ENCODE measurements around the gene LILRA6. TPM values are rescaled to one million over a fixed set of nuclear protein-coding genes. Genes with fewer than 3 reads are reported as not detected.
A peak's percentile ranks its signal among the peaks of the same experiment; 100 is the strongest.
"Not testable (repeated sequence)": the region's sequence is repeated elsewhere in the genome, so short reads cannot be mapped to it uniquely, and the experiment has no call there.

LILRA6 gene
- total RNA-seq, 1 donor from 2014 or later, result not detected

- H3K4me1 Mint-ChIP-seq (ENCODE audit: low read depth); H3K36me3 Mint-ChIP-seq (ENCODE audit: low read depth); H3K27ac Mint-ChIP-seq (ENCODE audit: unreplicated experiment); H3K9me3 Mint-ChIP-seq (ENCODE audit: low read depth); H3K4me3 Mint-ChIP-seq (ENCODE audit: unreplicated experiment): not testable (repeated sequence)
- peaks cover 12% of the 10 kb centered on the region for H3K27me3 Mint-ChIP-seq (ENCODE audit: low read depth)
- DNase-seq (ENCODE audit: low spot score), result peak; percentile 77
These were observed 20.6 kb downstream of the LILRA6 start for GRCh38 chr19:54221947-54222346.

GRCh38 chr19:54219702-54220101, 22.9 kb downstream of the LILRA6 start:
- not testable (repeated sequence) for H3K9me3 Mint-ChIP-seq (ENCODE audit: low read depth); H3K27ac Mint-ChIP-seq (ENCODE audit: unreplicated experiment); H3K4me3 Mint-ChIP-seq (ENCODE audit: unreplicated experiment); H3K4me1 Mint-ChIP-seq (ENCODE audit: low read depth); H3K36me3 Mint-ChIP-seq (ENCODE audit: low read depth); DNase-seq (ENCODE audit: low spot score)
- peaks cover 10% of the 10 kb centered on the region for H3K27me3 Mint-ChIP-seq (ENCODE audit: low read depth)

GRCh38 chr19:54218960-54219661, 23.5 kb downstream of the LILRA6 start:
- peaks cover 8% of the 10 kb centered on the region for H3K36me3 Mint-ChIP-seq (ENCODE audit: low read depth)
- H3K27ac Mint-ChIP-seq (ENCODE audit: unreplicated experiment), result no peak overlapping the region
- TF ChIP-seq CTCF (IDR thresholded peaks at IDR 0.05), result no peak
- H3K4me3 Mint-ChIP-seq (ENCODE audit: unreplicated experiment), result no peak overlapping the region
- peaks cover 2% of the 10 kb centered on the region for H3K4me1 Mint-ChIP-seq (ENCODE audit: low read depth)
- no peak for DNase-seq (ENCODE audit: low spot score)
- H3K9me3 Mint-ChIP-seq (ENCODE audit: low read depth), result no peaks in the 10 kb centered on the region
- peaks cover 10% of the 10 kb centered on the region for H3K27me3 Mint-ChIP-seq (ENCODE audit: low read depth)

- Mint-ChIP-seq H3K36me3 (ENCODE audit: low read depth) (peaks cover 9% of the 10 kb centered on the region), H3K4me3 (ENCODE audit: unreplicated experiment) (no peak overlapping the region), H3K27me3 (ENCODE audit: low read depth) (peaks cover 3% of the 10 kb centered on the region), H3K27ac (ENCODE audit: unreplicated experiment) (no peak overlapping the region), H3K9me3 (ENCODE audit: low read depth) (no peaks in the 10 kb centered on the region), H3K4me1 (ENCODE audit: low read depth) (peaks cover 2% of the 10 kb centered on the region)
- no peak for TF ChIP-seq CTCF (IDR thresholded peaks at IDR 0.05)
- no peak for DNase-seq (ENCODE audit: low spot score)
These were observed 24.3 kb downstream of the LILRA6 start for GRCh38 chr19:54218259-54218658.

- not testable (repeated sequence) for H3K27ac Mint-ChIP-seq (ENCODE audit: unreplicated experiment); H3K9me3 Mint-ChIP-seq (ENCODE audit: low read depth); DNase-seq (ENCODE audit: low spot score); H3K4me1 Mint-ChIP-seq (ENCODE audit: low read depth); H3K27me3 Mint-ChIP-seq (ENCODE audit: low read depth); H3K4me3 Mint-ChIP-seq (ENCODE audit: unreplicated experiment)
- H3K36me3 Mint-ChIP-seq (ENCODE audit: low read depth), result peaks cover 11% of the 10 kb centered on the region
These were observed 24.9 kb downstream of the LILRA6 start for GRCh38 chr19:54217517-54218247.

- Mint-ChIP-seq H3K4me3 (ENCODE audit: unreplicated experiment) (no peak overlapping the region), H3K27ac (ENCODE audit: unreplicated experiment) (no peak overlapping the region), H3K27me3 (ENCODE audit: low read depth) (peaks cover 2% of the 10 kb centered on the region), H3K36me3 (ENCODE audit: low read depth) (peaks cover 11% of the 10 kb centered on the region), H3K4me1 (ENCODE audit: low read depth) (peaks cover 2% of the 10 kb centered on the region), H3K9me3 (ENCODE audit: low read depth) (no peaks in the 10 kb centered on the region)
- TF ChIP-seq CTCF (IDR thresholded peaks at IDR 0.05), result no peak
- no peak for DNase-seq (ENCODE audit: low spot score)
These were observed 25.7 kb downstream of the LILRA6 start for GRCh38 chr19:54216869-54217268.

- Mint-ChIP-seq H3K36me3 (ENCODE audit: low read depth) (peaks cover 15% of the 10 kb centered on the region), H3K4me1 (ENCODE audit: low read depth) (peaks cover 15% of the 10 kb centered on the region)
- H3K4me3 Mint-ChIP-seq (ENCODE audit: unreplicated experiment); DNase-seq (ENCODE audit: low spot score); H3K9me3 Mint-ChIP-seq (ENCODE audit: low read depth); H3K27ac Mint-ChIP-seq (ENCODE audit: unreplicated experiment); H3K27me3 Mint-ChIP-seq (ENCODE audit: low read depth): not testable (repeated sequence)
These were observed 27.9 kb downstream of the LILRA6 start for GRCh38 chr19:54214734-54215133.

- not testable (repeated sequence) for H3K4me3 Mint-ChIP-seq (ENCODE audit: unreplicated experiment); H3K27ac Mint-ChIP-seq (ENCODE audit: unreplicated experiment); H3K27me3 Mint-ChIP-seq (ENCODE audit: low read depth); H3K9me3 Mint-ChIP-seq (ENCODE audit: low read depth); DNase-seq (ENCODE audit: low spot score)
- Mint-ChIP-seq H3K36me3 (ENCODE audit: low read depth) (peaks cover 15% of the 10 kb centered on the region), H3K4me1 (ENCODE audit: low read depth) (peaks cover 20% of the 10 kb centered on the region)
These were observed 28.4 kb downstream of the LILRA6 start for GRCh38 chr19:54214217-54214616.
